WTC11 (cell line): ENCODE measurements around the gene ZNF584. TPM values are rescaled to one million over a fixed set of nuclear protein-coding genes. Genes with fewer than 3 reads are reported as not detected.
A peak's percentile ranks its signal among the peaks of the same experiment; 100 is the strongest.

Source experiments
- ZNF423 ChIP-seq: fragments of 250-450 bp; sonication (Bioruptor Pico); IDR thresholded peaks from 2 replicates; pipeline ENCODE4 v2.1.2; 2022; ENCODE audit warnings: mild to moderate bottlenecking, moderate library complexity
- microRNA-seq: library from miRNA; unstranded; fragments of <30 nt; microRNA quantifications from one replicate; pipeline ENCODE4 v1.2.0, GENCODE V29; 2022; ENCODE audit warnings: borderline number of aligned reads
- total RNA-seq: library from RNA; stranded (reverse); gene quantifications from 3 replicates; pipeline ENCODE4 v1.2.3, GENCODE V29; 2021

ZNF584 gene
- total RNA-seq, 1 experiment from 2014 or later = 6.8 TPM

- peak; percentile 73 for TF ChIP-seq ZNF423 (CRISPR knock-in tag)
These were observed 58.5 kb downstream of the ZNF584 start, which contains the start of gene ZNF324 (continued) for GRCh38 chr19:58466760-58467589.

Small RNA genes within 50 kb of the gene (microRNA-seq; reads per million reads assigned to microRNA genes)
- gene MIR4754 = 1.0 reads per million

Other genes starting within 250 kb of the ZNF584 start
- gene ZNF274, start 225.6 kb upstream of the ZNF584 start, total RNA-seq = 25.4 to 28.8 TPM (median 27.5 TPM) in 3 replicates
- 52.8 to 63.8 TPM (median 59.2 TPM) in 3 replicates for gene ZNF544, start 179.7 kb upstream of the ZNF584 start, total RNA-seq
- gene ZNF8, start 129.7 kb upstream of the ZNF584 start, total RNA-seq = 18.8 to 19.1 TPM (median 18.9 TPM) in 3 replicates
- 23.1 to 26.0 TPM (median 24.0 TPM) in 3 replicates for gene ERVK3-1, start 103.3 kb upstream of the ZNF584 start, total RNA-seq
- gene ZSCAN22, start 81.7 kb upstream of the ZNF584 start, total RNA-seq = 3.2 TPM in 3 replicates
- gene A1BG, start 55.2 kb upstream of the ZNF584 start, total RNA-seq = 22.6 to 24.3 TPM (median 23.4 TPM) in 3 replicates
- gene ZNF497, start 45.9 kb upstream of the ZNF584 start, total RNA-seq = 1.7 to 2.1 TPM (median 2.0 TPM) in 3 replicates
- 3.4 to 4.9 TPM (median 4.6 TPM) in 3 replicates for gene ZNF837, start 27.6 kb upstream of the ZNF584 start, total RNA-seq
- gene RPS5, start 21.4 kb upstream of the ZNF584 start, total RNA-seq = 1,498 to 1,502 TPM (median 1,501 TPM) in 3 replicates
- gene RNF225, start 13.0 kb upstream of the ZNF584 start, total RNA-seq = 1.1 to 1.8 TPM (median 1.5 TPM) in 3 replicates
- gene ZNF132, start 31.5 kb downstream of the ZNF584 start, total RNA-seq = 2.3 to 2.7 TPM (median 2.6 TPM) in 3 replicates
- gene ZNF324B, start 43.0 kb downstream of the ZNF584 start, total RNA-seq = 3.3 to 4.0 TPM (median 3.4 TPM) in 3 replicates
- gene ZNF324, start 58.4 kb downstream of the ZNF584 start, total RNA-seq = 5.1 to 5.9 TPM (median 5.7 TPM) in 3 replicates
- gene ZNF446, start 67.7 kb downstream of the ZNF584 start, total RNA-seq = 5.0 to 6.5 TPM (median 6.0 TPM) in 3 replicates
- 18.8 to 22.0 TPM (median 21.9 TPM) in 3 replicates for gene SLC27A5, start 103.3 kb downstream of the ZNF584 start, total RNA-seq
- 17.0 to 19.7 TPM (median 18.0 TPM) in 3 replicates for gene ZBTB45, start 111.2 kb downstream of the ZNF584 start, total RNA-seq
- gene TRIM28, start 135.4 kb downstream of the ZNF584 start, total RNA-seq = 1,095 to 1,221 TPM (median 1,108 TPM) in 3 replicates
- gene CHMP2A, start 146.5 kb downstream of the ZNF584 start, total RNA-seq = 109 to 126 TPM (median 119 TPM) in 3 replicates
- 93.7 to 105 TPM (median 97.1 TPM) in 3 replicates for gene UBE2M, start 150.0 kb downstream of the ZNF584 start, total RNA-seq
- 22.2 to 26.2 TPM (median 23.9 TPM) in 3 replicates for gene MZF1, start 164.7 kb downstream of the ZNF584 start, total RNA-seq